Stomach smooth muscle (tissue), 2 donors: ENCODE measurements around the gene TACC3.
A peak's percentile ranks its signal among the peaks of the same experiment; 100 is the strongest.

Experiments used
- H3K27ac ChIP-seq: one replicate; pipeline ENCODE4 v1.7.0; 2013; ENCODE audit warnings: mild to moderate bottlenecking, low read length, inconsistent platforms
- H3K27me3 ChIP-seq, 2 donors: one replicate each; pipeline ENCODE4 v1.7.0; 2013; ENCODE audit warnings: low read length in 2 of 2; ENCODE audit not compliant: insufficient read depth in 2 of 2, control insufficient read depth in 1 of 2
- H3K36me3 ChIP-seq, 2 donors: one replicate each; pipeline ENCODE4 v1.7.0; 2013; ENCODE audit warnings: low read length in 2 of 2; ENCODE audit not compliant: control insufficient read depth in 2 of 2, insufficient read depth in 2 of 2
- H3K4me1 ChIP-seq: one replicate; pipeline ENCODE4 v1.7.0; 2013; ENCODE audit warnings: low read length; ENCODE audit not compliant: control insufficient read depth, insufficient read depth
- H3K4me3 ChIP-seq, 2 donors: one replicate each; pipeline ENCODE4 v1.7.0; 2013; ENCODE audit warnings: low read length in 2 of 2
- H3K9ac ChIP-seq, 2 donors: one replicate each; pipeline ENCODE4 v1.7.0; 2013; ENCODE audit warnings: low read length in 2 of 2, mild to moderate bottlenecking in 1 of 2
- H3K9me3 ChIP-seq, 2 donors: one replicate each; pipeline ENCODE4 v1.7.0; 2013; ENCODE audit warnings: low read length in 2 of 2; ENCODE audit not compliant: control insufficient read depth in 2 of 2
- donor health status: healthy.
- donor health status: Pancreatic carcinoma.

The TACC3 gene

GRCh38 chr4:1789552-1789951 lies 68.2 kb downstream of the TACC3 start:
- no peak overlapping the region for H3K4me3 ChIP-seq
- H3K36me3 ChIP-seq = no peaks in the 10 kb centered on the region
- no peak overlapping the region for H3K9ac ChIP-seq
- H3K27ac ChIP-seq = no peak overlapping the region
- peaks cover 15% of the 10 kb centered on the region for H3K4me1 ChIP-seq
- peaks cover 5 to 19% of the 10 kb centered on the region in 2 donors for H3K27me3 ChIP-seq
- no peaks in the 10 kb centered on the region for H3K9me3 ChIP-seq

- Histone ChIP-seq H3K27ac (no peak overlapping the region), H3K9me3 (no peaks in the 10 kb centered on the region), H3K4me3 (no peak overlapping the region), H3K9ac (no peak overlapping the region), H3K4me1 (peaks cover 16% of the 10 kb centered on the region), H3K27me3 (peaks cover 5 to 23% of the 10 kb centered on the region in 2 donors), H3K36me3 (no peaks in the 10 kb centered on the region)
Measured at GRCh38 chr4:1790005-1790404, 68.7 kb downstream of the TACC3 start.

- Histone ChIP-seq H3K9ac (no peak overlapping the region), H3K4me1 (peaks cover 13% of the 10 kb centered on the region), H3K27ac (no peak overlapping the region), H3K36me3 (no peaks in the 10 kb centered on the region), H3K27me3 (peaks cover 24 to 46% of the 10 kb centered on the region in 2 donors), H3K9me3 (no peaks in the 10 kb centered on the region), H3K4me3 (no peak overlapping the region)
Measured at GRCh38 chr4:1792158-1792831, 71.0 kb downstream of the TACC3 start.

GRCh38 chr4:1792832-1793495 lies 71.6 kb downstream of the TACC3 start, which contains the start of gene FGFR3:
FGFR3 (plus strand) TSS chr4:1793293; CDS start chr4:1793935, 642 bp downstream.
- H3K9ac ChIP-seq = no peak within 1 kb of the TSS
- H3K9me3 ChIP-seq = no peaks in the 10 kb centered on the region
- H3K27me3 ChIP-seq = peaks cover 26 to 51% of the 10 kb centered on the region in 2 donors
- peak within 1 kb of the TSS in 1 of 2 donors; percentile 54 for H3K4me3 ChIP-seq
- no peaks in the 10 kb centered on the region for H3K36me3 ChIP-seq
- H3K27ac ChIP-seq = no peak within 1 kb of the TSS
- H3K4me1 ChIP-seq = peaks cover 13% of the 10 kb centered on the region

- peaks cover 13% of the 10 kb centered on the region for H3K4me1 ChIP-seq
- peaks cover 26 to 53% of the 10 kb centered on the region in 2 donors for H3K27me3 ChIP-seq
- H3K27ac ChIP-seq = no peak overlapping the region
- H3K4me3 ChIP-seq = peak overlapping the region in 1 of 2 donors; percentile 54
- no peaks in the 10 kb centered on the region for H3K9me3 ChIP-seq
- no peaks in the 10 kb centered on the region for H3K36me3 ChIP-seq
- no peak overlapping the region for H3K9ac ChIP-seq
Measured at GRCh38 chr4:1793496-1793840, 72.1 kb downstream of the TACC3 start.

GRCh38 chr4:1793940-1794808 lies 72.9 kb downstream of the TACC3 start:
- Histone ChIP-seq H3K27me3 (peaks cover 26 to 53% of the 10 kb centered on the region in 2 donors), H3K4me1 (peaks cover 13% of the 10 kb centered on the region), H3K4me3 (peak overlapping the region in 1 of 2 donors; percentile 54), H3K27ac (no peak overlapping the region), H3K9ac (no peak overlapping the region), H3K9me3 (no peaks in the 10 kb centered on the region), H3K36me3 (no peaks in the 10 kb centered on the region)
